HG03354 (cell line): ENCODE data around the gene JMJD1C.

Experiments used
- ATAC-seq: cut with Tn5 transposase; IDR thresholded peaks from one replicate; pipeline ENCODE4 v1.9.1; 2021; ENCODE audit warnings: mild to moderate bottlenecking; ENCODE audit not compliant: unreplicated experiment, poor library complexity, severe bottlenecking

JMJD1C gene

DNA sequence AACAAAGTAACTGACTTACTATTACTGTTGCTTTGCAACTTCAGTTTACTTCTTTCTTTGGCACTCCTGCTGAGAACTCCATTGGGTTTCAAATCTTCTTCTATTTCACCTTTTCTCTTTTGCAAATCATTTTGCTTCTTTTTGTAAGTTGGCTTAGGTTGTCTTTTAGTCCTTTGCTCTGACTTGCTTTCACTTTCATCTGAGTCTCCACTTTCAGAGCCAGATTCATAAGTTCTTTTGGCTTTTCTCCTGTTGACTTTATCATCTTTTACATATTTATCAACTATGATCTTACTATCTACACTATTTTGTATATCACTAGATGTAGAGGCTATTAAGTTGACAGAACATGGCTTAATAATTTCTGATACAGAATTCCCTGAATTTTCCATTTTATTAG lies 259.2 kb downstream of the JMJD1C start:
- no peak for ATAC-seq

- ATAC-seq, result peak; percentile 22
These were observed 260.4 kb downstream of the JMJD1C start for GRCh38 chr10:63205421-63205820.

GRCh38 chr10:63204667-63205391 lies 260.9 kb downstream of the JMJD1C start:
- peak; percentile 47 for ATAC-seq

- ATAC-seq, result no peak
These were observed 264.7 kb downstream of the JMJD1C start for GRCh38 chr10:63201118-63201517.

GRCh38 chr10:63200431-63200830 lies 265.3 kb downstream of the JMJD1C start:
- ATAC-seq, result no peak

DNA sequence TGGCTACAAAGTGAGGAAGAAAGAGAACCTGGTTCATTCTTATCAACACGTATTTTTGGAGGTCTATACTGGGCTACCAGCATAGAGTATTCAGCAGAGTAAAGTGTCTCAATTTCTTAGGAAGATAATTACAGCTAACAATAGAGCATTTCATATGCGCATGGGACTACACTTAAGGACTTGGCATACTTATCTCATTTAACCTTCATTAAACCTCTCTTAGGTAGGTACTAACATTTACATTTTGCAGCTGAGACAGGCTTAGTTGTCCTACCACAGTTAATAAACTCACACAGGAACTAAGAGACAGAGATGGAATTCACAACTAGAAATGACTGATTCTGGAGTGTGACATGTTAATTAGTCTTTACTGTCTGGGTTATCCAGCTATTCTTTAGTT lies 266.1 kb downstream of the JMJD1C start:
- no peak for ATAC-seq

DNA sequence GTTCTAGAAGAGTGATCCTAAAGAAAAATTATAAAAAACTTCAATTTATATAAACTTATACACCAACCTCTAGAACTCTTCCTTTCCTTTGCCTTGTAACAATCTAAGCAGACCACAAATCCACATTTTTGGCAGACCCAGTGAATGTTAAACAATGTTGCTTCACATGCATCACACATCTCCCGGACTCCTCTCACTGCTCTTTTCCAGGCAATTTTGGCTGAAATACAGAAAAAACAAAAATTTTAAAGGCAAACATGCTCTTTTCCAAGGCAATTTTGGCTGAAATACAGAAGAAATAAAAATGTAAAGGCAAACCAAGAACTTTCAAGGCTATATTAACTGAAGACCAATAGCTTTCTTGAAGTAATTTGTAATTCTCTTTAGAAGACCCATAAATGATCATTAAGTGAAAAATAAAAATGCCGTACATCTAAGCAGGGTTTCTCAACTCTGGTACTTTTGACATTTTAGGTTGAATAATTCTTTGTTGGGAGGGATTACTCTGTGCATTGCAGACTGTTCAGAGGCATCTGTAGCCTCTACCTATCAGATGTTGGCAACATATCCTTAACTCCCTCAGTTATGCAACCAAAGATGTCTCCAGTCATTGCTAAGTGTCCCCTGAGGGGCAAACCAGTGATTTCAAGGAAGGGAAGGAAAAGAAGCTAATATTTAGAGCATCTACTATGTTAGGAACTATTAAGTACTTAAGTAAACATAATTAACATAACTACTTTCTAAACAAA lies 268.3 kb downstream of the JMJD1C start:
- no peak for ATAC-seq

DNA sequence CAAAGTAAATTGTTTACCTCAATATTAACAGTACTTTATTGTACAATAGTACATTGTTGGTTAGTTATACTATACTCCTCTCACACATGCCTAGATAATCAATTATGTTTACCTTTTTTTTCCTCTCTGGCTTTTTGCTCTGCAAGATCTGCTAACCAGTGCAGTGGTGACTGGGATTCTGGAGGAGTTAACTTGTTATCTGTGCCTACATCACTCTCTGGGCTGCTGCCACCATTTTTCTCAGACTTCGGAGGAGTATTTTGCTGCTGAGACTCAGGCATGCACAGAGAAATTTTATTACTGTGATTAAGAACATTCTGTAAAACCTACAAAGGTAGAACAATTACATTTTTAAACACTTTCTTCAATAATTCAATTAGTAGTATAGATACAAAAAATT lies 273.0 kb downstream of the JMJD1C start:
- no peak for ATAC-seq

DNA sequence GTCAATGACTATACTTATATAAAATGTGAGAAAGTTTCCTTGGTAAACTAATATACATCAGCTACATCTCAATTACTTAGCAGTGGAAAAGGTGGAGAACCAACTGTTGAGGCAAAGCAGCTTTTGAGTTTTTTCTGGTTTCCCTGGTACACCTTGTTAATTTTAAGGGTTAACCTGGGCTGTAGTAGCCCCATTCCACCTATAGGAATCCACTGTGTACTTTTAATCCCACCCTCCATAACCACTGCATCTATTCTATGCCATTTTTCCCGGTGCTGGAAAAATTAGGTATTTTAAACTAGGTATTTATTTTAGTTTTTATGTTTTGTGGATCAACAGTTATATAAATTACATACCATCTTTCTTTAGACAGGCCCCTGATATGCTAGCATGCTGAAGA lies 290.2 kb downstream of the JMJD1C start:
- no peak for ATAC-seq

GRCh38 chr10:63173468-63174232 lies 292.1 kb downstream of the JMJD1C start:
- ATAC-seq, result peak; percentile 100

DNA sequence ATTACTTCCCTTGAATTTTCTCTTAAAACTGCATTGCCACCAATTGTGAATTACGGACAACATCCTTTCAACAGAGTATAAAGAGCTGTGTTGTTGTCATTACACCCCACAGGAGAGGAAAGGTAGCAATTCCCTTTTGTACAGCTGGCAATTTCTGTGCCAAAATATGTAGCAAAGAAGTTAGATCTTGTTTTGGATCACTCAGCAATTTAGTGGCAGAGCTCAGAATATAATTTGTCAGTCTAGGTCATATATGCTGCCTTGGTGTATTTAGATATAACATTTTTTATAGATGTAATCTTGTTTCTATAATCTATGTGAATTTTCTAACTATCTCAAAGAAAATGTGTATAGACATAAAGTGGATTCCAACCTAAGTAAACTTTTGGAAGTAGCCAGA lies 293.9 kb downstream of the JMJD1C start:
- ATAC-seq, result no peak

DNA sequence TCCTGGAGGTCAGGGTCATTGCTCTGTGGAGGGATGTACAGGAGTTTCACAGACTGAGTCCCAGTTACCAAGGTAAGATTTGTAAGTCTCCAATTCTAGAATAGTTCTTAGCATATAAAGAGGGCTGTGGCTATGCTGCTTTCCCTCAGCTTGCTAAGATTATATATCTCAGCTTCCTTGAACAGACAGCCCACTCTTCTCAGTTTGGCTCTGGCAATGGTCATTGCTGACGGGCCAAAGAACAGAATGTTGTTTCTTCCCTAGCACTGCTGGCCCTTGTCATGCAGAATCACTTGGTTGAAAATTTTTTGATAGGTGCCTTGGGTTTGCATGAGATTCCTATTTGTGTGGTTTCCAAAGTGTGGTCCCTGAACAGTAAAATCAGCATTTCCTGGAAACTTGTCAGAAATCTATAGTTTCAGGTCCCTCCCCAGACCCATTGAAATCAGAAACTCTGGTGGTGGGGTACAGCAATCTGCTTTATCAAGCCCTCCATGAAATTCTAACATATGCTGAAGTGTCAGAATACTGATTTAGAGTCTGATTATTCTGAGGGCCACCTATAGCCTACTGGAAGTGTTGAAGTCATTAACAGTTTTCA lies 294.4 kb downstream of the JMJD1C start:
- ATAC-seq, result no peak

DNA sequence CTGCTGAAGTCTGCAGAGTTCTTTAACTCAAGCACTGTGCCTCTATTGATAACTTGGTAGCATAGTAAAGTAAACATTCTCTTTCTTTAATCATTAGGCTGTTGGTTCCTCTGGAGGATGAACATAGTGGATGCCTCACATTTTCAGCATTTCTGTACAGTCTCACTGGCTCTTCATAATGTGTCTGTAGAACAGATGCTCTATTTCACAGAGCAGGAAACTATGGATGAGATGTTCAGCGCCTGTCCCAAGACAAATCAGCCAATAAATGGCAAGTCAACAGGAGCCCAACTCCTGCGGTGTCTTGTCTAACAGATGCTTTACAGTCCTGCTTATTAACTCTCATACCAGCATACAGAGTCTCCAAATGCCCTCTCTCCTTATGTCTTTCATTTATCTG lies 296.2 kb downstream of the JMJD1C start:
- no peak for ATAC-seq

DNA sequence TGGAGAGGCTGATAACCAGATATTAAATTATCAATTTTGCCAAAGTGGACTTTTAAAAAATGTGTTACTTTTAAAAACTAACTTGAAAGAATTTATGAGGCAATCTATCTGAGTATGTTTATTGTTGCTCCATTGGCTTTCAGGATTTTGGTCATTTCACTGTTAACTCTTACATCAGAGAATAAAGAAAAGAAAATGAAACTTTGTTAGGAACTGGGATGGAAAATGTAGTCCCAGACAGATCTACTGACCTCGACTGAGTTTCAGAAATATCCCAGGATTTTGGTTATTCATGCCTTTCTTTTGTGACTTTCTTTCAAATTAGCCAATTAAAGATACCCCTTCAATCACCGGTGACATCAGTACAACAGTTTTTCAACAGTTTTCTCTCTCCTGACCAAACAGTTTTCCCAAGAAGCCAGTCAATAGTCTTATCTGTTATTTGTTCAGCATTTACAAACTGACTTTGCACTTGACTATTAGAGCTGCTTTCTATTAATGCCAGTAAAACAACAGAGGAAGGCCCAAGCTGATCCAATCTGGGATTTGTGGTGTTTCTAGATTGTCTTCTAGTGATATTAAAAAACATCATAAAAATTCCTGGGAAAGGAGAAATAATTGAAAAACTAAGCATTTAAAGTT lies 296.8 kb downstream of the JMJD1C start:
- ATAC-seq, result no peak

DNA sequence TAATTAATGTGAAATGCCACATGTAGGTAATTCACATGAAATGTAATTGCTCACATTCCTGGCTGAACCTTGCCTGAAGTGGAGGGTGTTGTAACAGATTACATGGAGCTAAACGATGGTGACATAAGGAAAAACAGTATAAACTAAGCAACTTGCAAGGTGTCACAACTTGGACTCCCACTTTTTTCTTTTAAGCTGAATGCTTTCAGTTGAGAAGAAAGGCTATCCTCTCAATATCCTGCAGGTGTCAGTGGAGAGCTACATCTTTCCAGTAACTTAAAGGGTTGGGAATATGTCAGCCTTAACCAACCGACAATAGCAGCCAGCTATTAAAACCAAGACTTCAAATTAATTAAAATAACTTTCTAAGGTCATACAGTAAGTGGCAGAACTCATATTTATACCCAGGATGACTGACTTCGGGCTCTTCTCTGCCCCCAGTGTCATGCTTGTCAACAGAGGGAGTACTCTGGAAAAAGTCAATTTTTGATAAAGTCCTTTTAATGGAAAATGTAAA lies 299.0 kb downstream of the JMJD1C start:
- peak; percentile 80 for ATAC-seq

DNA sequence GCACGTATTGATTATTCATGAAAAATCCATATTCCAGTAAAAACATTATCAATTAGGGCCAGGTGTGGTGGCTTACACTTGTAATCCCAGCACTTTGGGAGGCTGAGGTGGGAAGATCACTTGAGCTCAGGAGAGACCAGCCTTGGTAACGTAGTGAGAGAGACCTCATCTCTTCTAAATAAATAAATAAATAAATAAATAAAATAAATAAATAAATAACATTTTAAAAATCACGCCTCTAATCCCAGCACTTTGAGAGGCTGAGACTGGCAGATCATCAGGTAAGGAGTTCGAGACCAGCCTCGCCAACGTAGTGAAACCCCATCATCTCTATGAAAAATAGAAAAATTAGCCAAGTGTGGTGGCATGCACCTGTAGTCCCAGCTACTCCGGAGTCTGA lies 300.5 kb downstream of the JMJD1C start:
- no peak for ATAC-seq

DNA sequence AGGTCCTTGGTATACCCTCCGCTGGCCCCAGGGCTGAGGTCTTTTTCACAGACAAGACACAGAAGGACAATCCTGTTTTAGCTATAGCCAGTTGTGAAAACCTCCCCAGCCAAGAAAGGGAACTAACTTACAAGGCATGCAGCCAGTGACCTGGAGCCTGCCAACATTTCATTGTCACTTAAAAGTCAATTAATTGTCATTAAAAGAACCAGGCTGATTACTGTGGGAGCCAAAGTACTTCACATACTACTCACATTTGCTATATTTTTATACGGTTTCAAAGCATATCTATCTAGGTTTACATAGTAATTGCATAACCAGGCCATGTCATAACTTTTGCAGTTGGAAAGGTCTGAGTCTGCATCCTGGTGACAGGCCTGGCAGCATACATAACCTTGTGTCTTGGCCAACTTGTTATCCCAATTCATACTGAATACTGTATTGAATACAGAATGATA lies 301.6 kb downstream of the JMJD1C start:
- ATAC-seq, result no peak

GRCh38 chr10:63161592-63161991 lies 304.2 kb downstream of the JMJD1C start:
- ATAC-seq, result no peak

DNA sequence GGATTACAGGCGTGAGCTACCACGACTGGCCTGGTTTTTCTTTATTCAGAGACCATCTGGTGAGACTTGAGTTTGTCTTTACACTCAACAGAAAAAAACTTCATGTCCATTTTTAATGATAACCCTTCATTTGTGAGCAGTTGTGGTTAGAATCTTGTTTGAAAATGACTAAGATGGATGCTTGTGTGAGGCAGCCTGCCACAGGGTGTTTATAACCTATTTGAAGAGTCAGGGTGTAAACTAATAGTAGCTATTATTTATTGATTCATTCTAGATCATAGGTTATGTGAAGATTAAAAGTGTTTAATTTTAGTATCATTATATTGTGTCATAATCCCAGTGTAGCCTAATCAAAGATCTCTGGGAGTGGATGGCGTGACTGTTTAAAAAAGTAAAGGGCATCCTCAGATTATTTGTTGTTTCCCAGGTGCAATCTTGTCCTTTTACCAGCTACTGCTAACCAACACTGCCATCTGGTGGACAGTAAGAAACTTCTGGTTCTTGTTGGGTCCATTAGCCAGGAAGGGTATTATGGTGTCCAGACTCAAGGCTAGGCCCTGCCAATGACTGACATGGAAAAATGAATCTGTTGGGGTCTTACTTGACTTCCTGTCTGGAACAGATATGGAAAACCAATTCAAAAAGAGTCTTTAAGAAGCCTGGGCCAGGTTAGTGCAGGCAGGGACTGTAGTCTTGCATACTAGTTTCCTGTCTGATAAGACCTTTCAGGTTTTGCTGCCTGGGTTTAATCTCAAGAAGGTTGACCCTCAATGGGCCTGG lies 307.7 kb downstream of the JMJD1C start:
- peak; percentile 80 for ATAC-seq
